Measurements from ENCODE around the gene SLC22A2.
"Not testable (repeated sequence)": the region's sequence is repeated elsewhere in the genome, so short reads cannot be mapped to it uniquely, and the experiment has no call there.

SLC22A2 gene

GRCh38 chr6:160258346-160259142 lies at the start of gene SLC22A2:
SLC22A2 (minus strand) TSS chr6:160258821; CDS start chr6:160258757, 64 bp downstream.
- H3K27ac ChIP-seq, result no peak within 1 kb of the TSS

GRCh38 chr6:160305926-160306713 lies 47.5 kb upstream of the SLC22A2 start:
- DNase-seq (ENCODE audit: low spot score), result no peak
- H3K27ac ChIP-seq, result no peak overlapping the region
- TF ChIP-seq, protein P1, sequence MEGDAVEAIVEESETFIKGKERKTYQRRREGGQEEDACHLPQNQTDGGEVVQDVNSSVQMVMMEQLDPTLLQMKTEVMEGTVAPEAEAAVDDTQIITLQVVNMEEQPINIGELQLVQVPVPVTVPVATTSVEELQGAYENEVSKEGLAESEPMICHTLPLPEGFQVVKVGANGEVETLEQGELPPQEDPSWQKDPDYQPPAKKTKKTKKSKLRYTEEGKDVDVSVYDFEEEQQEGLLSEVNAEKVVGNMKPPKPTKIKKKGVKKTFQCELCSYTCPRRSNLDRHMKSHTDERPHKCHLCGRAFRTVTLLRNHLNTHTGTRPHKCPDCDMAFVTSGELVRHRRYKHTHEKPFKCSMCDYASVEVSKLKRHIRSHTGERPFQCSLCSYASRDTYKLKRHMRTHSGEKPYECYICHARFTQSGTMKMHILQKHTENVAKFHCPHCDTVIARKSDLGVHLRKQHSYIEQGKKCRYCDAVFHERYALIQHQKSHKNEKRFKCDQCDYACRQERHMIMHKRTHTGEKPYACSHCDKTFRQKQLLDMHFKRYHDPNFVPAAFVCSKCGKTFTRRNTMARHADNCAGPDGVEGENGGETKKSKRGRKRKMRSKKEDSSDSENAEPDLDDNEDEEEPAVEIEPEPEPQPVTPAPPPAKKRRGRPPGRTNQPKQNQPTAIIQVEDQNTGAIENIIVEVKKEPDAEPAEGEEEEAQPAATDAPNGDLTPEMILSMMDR (IDR thresholded peaks at IDR 0.05), result no peak
- no peak overlapping the region for H3K4me3 ChIP-seq

More at GRCh38 chr6:160258346-160259142, at the start of gene SLC22A2:
- TF ChIP-seq, protein P1 (IDR thresholded peaks at IDR 0.05), result no peak
- no peak for DNase-seq (ENCODE audit: low spot score)
- H3K4me3 ChIP-seq, result no peak within 1 kb of the TSS

DNA sequence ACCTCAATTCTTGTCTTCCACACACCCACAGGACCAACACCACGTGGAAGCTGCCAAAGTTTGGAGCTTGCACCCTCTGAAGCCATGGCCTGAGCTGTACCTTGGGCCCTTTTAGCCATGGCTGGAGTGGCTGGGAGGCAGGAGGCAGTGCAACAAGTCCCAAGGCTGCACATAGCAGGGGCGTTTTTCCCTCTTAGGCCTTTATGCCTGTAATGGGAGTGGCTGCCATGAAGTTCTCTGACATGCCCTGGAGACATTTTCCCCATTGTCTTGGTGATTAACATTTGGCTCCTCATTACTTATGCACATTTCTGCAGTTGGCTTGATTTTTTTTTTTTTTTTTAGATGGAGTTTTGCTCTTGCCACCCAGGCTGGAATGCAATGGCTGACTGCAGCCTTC lies 45.2 kb upstream of the SLC22A2 start:
- Histone ChIP-seq H3K27ac (no peak overlapping the region), H3K4me3 (no peak overlapping the region)
- DNase-seq (ENCODE audit: low spot score), result no peak
- TF ChIP-seq, protein P1 (IDR thresholded peaks at IDR 0.05), result no peak

DNA sequence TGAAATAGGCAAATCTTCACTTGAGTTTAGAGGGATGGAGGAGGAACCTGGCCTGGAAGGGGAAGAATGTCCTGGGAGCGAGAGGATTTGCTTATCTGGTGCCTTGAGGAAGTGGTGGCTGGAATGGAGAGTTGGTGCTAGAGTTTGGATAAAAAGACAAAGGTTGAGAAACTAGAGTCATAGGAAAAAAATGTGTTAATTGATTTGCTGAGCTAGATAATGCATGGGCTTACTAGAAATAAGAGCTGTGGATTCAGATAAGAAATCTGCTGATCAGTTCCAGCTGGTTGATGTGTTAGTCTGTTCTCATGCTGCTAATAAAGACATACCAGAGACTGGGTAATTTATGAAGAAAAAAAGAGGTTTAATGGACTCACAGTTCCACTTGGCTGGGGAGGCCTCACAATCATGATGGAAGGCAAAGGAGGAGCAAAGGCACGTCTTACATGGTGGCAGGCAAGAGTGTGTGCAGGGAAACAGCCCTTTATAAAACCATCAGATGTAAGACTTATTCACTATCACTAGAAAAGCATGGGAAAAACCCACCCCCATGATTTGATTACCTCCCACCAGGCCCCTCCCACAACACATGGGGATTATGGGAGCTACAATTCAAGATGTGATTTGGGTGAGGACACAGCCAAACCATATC lies 43.9 kb upstream of the SLC22A2 start:
- H3K4me3 ChIP-seq; DNase-seq (ENCODE audit: low spot score); H3K27ac ChIP-seq: not testable (repeated sequence)

- no peak overlapping the region for H3K4me3 ChIP-seq
- DNase-seq (ENCODE audit: low spot score), result no peak
- TF ChIP-seq, protein P1 (IDR thresholded peaks at IDR 0.05), result no peak
- peak overlapping the region; percentile 15 to 45 for H3K27ac ChIP-seq
Observed at GRCh38 chr6:160301339-160301738, 42.7 kb upstream of the SLC22A2 start.

- TF ChIP-seq, protein P1 (IDR thresholded peaks at IDR 0.05), result no peak
- DNase-seq (ENCODE audit: low spot score), result no peak
- no peak overlapping the region for H3K4me3 ChIP-seq
- peak overlapping the region; percentile 15 to 45 for H3K27ac ChIP-seq
Observed at GRCh38 chr6:160300076-160300695, 41.6 kb upstream of the SLC22A2 start.

- no peak for DNase-seq (ENCODE audit: low spot score)
- no peak overlapping the region for H3K27ac ChIP-seq
- TF ChIP-seq, protein P1 (IDR thresholded peaks at IDR 0.05), result no peak
- H3K4me3 ChIP-seq, result no peak overlapping the region
Observed at GRCh38 chr6:160299559-160299958, 40.9 kb upstream of the SLC22A2 start.

All from coronary artery (tissue), 2 donors.